GM21723 (cell line): ENCODE results near the gene KAT6B.

Experiments
- ATAC-seq: cut with Tn5 transposase; IDR thresholded peaks from one replicate; pipeline ENCODE4 v1.9.1; 2021; ENCODE audit warnings: mild to moderate bottlenecking, moderate library complexity; ENCODE audit not compliant: unreplicated experiment

The KAT6B gene

GRCh38 chr10:74977913-74978847 is 151.8 kb downstream of the KAT6B start:
- peak; percentile 88 for ATAC-seq

DNA sequence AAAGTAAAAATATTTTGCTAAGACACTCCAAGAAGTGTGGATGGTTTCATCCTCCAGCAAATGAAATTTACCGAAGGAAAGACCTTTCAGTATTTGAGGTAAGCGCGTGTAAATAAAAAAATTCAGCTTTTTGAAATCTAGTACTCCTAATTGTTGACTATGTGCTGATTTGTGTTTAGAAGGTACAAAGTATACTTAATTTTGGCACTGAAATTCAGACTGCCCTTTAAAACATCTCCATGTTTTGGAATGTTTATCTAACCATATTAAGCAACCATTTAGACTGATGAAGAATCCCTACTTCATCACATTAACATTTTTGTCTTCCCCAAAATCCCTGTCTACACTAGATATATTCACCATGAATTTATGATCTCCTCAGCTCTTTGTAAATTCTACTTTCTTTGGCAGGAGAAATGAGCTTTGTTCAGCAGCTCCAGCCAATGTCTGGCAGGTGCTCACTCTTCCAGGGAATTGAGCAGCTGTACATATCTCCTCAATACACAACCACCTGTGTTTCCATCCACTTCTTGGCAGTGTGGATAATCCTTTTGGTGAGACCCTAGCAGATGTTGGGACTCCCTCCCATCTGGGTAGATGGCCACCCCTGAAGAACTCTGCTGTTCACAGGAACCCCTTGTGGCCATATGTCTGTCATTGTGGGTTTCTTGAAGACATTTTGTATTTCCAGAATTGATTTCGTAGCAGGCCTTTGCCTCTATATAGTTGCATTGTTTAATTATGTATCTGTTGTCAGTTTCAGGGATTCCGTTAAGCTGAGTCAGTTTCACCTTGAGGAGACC is 155.6 kb downstream of the KAT6B start:
- no peak for ATAC-seq

GRCh38 chr10:74982634-74982982 is 156.2 kb downstream of the KAT6B start:
- no peak for ATAC-seq

DNA sequence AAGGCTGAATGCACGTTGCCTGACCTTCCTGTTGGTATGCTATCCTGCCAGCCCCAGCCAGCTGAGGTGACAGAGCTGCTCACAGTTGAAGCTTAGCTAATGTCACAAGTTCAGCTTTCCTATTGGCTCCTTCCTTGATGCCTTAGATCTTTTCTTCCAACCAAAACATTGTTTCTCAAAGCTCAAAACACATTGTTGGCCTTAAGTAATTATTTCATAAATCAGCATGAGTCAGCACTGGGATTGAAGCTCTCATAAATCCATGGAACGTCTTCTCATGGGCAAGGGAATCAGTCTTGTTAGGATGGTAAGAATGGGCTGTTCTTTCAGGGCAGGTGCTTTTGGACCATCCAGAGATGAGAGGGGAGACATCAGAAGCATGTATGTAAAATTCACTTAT is 157.0 kb downstream of the KAT6B start:
- no peak for ATAC-seq

- no peak for ATAC-seq
Measured at GRCh38 chr10:74987339-74988053, 161.1 kb downstream of the KAT6B start.

DNA sequence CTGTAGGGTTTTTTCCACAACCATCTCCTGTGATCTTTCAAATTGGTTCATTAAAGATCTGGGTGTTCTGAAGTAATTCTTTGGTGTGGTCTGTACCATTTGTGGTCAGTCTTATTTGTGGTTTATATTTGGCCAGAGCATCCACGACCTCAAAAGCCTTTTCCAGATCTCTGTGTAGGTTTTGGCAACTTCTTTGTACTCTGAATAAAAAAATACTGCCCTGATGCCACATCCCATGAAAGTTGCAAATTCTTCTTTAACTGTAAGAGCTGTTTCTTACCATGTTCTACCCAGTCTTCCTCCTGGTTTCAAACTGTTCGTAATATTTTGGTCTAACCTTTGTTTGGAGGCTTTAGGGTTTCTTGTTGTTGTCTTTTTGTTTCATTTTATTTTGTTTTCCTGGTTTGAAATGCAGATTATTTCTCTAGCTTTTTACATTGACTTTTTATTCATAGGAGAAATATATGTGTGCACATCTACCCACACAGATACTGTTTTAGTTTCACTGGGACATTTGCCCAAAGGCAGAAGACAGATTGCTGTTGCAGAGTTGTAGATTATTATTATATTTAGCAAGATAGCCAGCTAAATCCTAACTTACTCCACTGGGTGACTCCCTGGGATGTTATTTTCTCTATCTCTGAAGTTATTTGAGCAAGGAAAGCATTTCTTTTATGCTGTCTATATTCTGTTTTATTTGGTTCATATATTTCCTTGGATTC is 161.8 kb downstream of the KAT6B start:
- no peak for ATAC-seq

DNA sequence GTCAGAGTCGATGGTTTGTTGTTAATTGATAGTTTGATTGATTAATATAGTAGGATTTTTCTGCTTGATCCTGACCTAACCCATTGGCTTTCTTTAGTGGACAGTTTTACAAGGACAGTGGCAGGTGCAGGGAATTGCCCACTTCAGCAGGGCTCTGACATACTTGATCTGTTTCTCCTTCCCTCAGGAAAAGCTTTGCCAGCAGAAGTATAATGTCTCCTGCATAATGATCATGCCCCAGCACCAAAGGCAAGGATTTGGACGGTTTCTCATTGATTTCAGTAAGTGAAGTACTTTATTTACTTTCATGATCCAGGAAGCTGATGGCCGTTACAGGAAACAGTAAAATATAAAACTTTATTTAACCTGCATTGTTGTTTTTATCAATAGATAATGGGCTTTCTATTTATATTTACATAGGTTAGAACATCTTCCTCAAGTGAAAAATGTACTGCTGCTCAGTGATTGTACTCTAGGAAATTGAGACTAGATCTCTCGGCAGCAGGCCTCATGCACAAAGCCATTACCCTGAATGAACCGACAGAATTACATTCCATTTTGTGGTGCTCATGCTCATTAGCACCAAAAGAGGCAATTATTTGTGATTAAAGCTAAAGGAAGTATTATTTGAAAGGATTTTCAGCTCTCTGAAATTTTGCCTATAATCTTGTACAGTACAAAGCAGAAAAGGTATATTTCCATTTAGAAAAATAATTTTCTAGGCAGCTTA is 162.6 kb downstream of the KAT6B start:
- ATAC-seq = no peak

- ATAC-seq = no peak
Measured at GRCh38 chr10:74991435-74991834, 165.0 kb downstream of the KAT6B start.

GRCh38 chr10:74992068-74992467 is 165.7 kb downstream of the KAT6B start:
- no peak for ATAC-seq

DNA sequence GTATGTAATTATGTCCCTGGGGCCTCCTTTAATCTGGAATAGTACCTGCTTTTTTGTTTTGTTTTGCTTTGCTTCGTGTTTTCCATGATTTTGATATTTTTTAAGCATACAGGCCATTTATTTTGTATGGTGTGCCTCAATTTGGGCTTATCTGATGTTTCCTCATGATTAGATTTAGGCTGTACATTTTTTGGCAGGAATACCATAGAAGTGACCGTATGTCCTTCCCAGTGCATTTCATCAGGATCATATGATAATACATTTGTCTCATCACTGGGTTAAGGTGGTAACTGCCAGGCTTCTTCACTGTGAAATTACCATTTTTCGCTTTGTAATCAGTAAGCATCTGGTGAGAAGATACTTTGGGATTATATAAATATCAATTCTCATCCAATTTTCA is 167.2 kb downstream of the KAT6B start:
- no peak for ATAC-seq

- ATAC-seq = peak; percentile 67
Measured at GRCh38 chr10:74994854-74995253, 168.5 kb downstream of the KAT6B start.

GRCh38 chr10:74995806-74996205 is 169.4 kb downstream of the KAT6B start:
- ATAC-seq = no peak

DNA sequence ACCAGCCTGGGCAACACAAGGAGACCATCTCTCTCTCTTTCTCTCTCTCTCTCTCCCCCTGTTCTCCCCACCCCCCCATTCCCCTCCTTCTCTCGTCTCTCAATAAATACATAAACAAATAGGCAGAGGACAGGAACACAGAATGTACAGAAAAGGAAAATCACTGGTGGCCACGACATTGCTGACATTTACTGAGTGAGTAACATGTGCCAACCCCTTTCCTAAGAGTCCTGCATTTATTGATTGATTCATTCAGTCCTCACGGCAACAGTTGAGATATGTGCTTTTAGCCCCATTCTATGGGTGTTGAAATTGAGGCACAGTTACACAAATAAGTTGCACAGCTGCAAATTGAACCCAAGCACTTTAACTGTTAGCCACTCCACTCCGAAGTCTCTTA is 170.8 kb downstream of the KAT6B start:
- ATAC-seq = no peak

GRCh38 chr10:75000748-75001321 is 174.4 kb downstream of the KAT6B start:
- peak; percentile 87 for ATAC-seq

DNA sequence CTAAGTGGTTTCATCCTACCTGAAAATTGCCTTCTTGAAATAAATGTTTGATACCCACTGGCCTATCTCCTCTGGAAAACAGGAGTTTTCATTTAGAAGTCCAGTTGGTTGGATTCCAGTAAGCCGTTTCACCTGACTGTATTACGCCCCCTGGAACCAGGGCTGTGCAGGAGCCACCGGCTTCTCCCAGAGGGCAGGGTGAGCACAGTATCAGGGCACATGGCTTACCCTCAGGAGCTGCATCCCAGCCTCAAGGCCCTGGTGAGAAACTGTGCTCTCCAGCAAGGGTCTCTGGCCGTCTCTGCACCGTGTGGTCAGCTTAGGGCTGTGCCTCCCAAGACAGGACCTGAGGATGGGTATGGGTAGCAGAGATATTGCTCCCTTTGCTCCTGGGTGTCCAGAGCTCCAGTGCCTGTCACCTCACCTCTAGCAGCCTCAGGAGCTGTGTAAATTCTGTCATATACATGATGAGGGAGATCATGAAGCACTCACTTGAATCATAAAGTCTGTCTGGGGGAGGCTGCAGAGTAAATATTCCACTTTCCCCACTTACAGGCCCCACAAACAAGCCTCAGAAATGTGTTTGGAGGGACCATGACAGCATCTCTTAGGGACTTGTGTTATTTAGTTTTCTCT is 175.4 kb downstream of the KAT6B start:
- ATAC-seq = no peak

- no peak for ATAC-seq
Measured at GRCh38 chr10:75002351-75002725, 175.9 kb downstream of the KAT6B start.

DNA sequence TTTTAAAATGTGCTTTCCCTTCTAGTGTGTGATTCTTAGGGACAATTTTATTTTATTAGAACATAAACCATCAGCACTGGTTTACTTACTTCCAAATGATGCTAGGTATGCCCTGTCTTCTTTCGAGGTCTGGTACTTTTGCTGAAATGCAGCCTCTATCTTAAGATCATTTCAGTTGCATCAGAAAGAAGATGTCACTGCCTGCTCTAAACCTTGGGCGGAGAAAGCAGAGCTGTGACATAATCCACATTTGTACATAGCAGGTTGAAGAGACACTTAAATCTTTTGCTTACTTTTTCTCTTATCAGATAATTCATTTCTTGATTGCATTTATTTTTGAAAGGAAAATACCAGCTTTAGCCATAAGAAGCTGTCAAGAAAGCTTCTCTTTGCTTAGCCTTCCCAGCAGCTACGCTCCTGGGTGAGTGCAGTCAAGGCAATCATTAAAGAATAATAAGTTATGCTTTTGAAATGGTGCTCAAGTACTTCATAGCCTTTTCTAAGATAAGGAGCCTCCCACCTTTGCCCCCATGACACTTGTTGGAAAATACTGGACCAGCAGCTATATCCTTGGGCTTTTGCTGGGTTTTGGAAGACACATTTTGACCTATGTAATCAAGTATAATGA is 176.7 kb downstream of the KAT6B start:
- ATAC-seq = no peak

GRCh38 chr10:75003891-75004290 is 177.5 kb downstream of the KAT6B start:
- ATAC-seq = no peak

- no peak for ATAC-seq
Measured at GRCh38 chr10:75007646-75008045, 181.2 kb downstream of the KAT6B start.
